ENCODE data around the gene ONECUT1.

ONECUT1 gene

DNA sequence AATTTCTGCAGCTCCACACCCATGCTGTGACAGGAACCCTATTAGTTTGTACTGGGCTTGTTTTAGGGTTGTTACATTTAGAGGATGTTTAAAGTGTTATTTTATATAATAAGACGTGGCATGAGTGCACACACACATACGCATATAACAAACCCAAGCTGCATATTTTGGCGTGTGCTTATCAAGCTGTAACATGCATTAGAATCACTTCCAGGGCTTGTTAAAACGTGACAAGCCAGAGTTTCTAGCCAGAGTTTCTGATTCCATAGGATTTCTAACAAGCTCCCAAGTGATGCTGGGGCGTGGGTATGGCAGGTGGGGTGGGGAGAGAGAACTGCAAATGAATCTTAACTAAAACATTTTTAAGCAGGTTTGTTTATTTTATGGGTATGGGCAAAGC lies 17.4 kb downstream of the ONECUT1 start:
- H3K4me3 ChIP-seq (ENCODE audit: low read depth, low read length): no peak overlapping the region

DNA sequence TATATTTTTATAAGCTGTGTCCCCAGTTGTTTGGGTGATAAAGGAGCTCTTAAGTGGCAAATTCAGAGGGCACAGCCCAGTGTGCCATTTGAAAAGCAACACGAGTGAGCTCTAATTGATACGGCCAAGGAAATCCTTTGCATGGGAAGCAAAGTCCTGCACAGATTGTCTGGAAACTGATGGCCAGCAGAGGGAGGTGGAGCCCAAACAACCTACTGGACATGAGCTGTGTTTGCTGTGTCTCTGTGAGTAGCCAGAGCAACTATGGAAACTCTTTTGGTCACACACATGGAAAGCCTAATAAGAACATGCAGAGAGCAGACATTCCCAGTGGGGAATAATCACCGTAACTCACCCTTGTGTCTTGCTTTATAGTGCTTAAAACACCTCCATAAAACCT lies 24.4 kb downstream of the ONECUT1 start:
- H3K4me3 ChIP-seq (ENCODE audit: low read depth, low read length): no peak overlapping the region
- TF ChIP-seq, protein P1, sequence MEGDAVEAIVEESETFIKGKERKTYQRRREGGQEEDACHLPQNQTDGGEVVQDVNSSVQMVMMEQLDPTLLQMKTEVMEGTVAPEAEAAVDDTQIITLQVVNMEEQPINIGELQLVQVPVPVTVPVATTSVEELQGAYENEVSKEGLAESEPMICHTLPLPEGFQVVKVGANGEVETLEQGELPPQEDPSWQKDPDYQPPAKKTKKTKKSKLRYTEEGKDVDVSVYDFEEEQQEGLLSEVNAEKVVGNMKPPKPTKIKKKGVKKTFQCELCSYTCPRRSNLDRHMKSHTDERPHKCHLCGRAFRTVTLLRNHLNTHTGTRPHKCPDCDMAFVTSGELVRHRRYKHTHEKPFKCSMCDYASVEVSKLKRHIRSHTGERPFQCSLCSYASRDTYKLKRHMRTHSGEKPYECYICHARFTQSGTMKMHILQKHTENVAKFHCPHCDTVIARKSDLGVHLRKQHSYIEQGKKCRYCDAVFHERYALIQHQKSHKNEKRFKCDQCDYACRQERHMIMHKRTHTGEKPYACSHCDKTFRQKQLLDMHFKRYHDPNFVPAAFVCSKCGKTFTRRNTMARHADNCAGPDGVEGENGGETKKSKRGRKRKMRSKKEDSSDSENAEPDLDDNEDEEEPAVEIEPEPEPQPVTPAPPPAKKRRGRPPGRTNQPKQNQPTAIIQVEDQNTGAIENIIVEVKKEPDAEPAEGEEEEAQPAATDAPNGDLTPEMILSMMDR (IDR thresholded peaks at IDR 0.05; ENCODE audit: borderline replicate concordance, insufficient read depth, low read depth, low read length): no peak

More for the DNA sequence above, 17.4 kb downstream of the ONECUT1 start:
- TF ChIP-seq, protein P1 (IDR thresholded peaks at IDR 0.05; ENCODE audit: borderline replicate concordance, insufficient read depth, low read depth, low read length): no peak

DNA sequence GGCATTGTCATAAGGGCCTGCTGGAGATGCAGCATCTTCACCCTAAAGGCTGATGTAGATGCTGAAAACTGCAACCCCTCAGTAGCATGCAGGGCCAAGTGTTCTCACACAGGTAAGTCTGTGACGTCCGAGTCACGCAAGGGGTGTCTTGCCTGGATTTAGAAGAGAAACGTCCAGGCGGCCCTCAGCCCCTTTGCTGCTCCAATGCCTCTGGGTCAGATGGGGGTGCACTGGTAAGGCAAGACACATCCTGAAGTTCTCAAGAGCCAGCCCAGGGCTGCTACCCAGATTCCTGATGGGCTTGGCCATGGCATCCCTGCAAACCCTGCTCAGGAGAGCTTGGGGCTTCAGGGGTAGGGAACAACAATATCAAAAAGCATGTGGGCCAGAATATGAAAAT lies 25.4 kb downstream of the ONECUT1 start:
- no peak overlapping the region for H3K4me3 ChIP-seq (ENCODE audit: low read depth, low read length)
- TF ChIP-seq, protein P1 (IDR thresholded peaks at IDR 0.05; ENCODE audit: borderline replicate concordance, insufficient read depth, low read depth, low read length): no peak

DNA sequence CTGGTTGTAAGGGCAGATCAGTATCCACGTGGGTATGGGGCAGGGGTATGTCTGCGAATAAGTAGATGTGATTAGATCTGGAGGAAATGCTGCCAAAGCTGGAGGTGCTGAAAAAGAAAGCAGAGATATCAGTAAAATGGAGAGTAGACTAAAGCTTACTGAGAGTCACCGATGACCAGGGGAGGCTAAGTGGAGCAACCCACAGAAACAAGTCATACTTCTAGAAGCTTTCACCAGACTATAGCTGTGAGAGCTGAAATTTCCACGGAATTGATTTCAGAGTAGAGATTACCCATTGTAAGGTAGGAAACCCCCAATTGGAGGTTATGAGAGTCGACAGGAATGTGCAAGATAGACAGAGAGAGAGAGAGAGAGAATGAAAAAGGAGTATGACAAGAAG lies 27.5 kb downstream of the ONECUT1 start:
- no peak overlapping the region for H3K4me3 ChIP-seq (ENCODE audit: low read depth, low read length)
- TF ChIP-seq, protein P1 (IDR thresholded peaks at IDR 0.05; ENCODE audit: borderline replicate concordance, insufficient read depth, low read depth, low read length): no peak

DNA sequence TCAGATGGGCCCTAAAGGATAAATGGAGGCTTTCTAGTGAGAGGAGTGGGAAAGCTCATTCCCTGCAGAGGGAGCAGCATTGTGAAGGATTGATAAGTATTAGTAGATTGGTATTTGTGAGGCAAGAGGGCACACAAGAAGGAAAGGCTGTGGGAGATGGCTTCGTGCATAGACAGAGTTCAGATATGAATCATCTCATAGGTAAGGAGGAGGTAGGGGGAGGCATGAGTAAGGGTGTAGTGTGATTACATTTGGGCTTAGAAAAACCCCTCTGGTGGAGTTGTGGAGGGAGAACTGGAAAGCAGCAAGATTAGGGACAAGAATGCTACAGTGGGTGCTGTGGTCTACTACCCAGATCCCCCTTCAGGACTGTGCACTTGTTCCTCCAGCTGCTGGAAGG lies 29.6 kb downstream of the ONECUT1 start:
- TF ChIP-seq, protein P1 (IDR thresholded peaks at IDR 0.05; ENCODE audit: borderline replicate concordance, insufficient read depth, low read depth, low read length): no peak
- no peak overlapping the region for H3K4me3 ChIP-seq (ENCODE audit: low read depth, low read length)

DNA sequence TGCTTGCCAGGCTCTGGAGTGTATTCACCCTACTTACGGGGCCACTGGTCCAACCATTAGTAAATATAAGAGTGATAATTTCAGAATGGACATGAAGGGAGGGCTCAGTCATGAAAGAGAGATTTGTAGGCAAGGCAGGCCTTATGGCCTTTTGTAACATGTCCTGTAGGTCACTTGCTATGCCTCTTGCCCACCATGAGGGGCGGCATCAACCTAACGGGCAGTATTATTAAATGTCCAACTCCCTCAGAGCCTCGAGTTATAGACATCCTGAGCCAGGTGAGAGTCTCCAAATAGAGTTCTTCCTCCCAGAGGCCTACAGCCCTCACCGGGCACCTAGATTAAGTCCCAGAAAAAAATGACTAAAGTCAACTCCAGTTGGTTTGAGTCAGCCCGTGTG lies 30.2 kb downstream of the ONECUT1 start:
- no peak overlapping the region for H3K4me3 ChIP-seq (ENCODE audit: low read depth, low read length)
- TF ChIP-seq, protein P1 (IDR thresholded peaks at IDR 0.05; ENCODE audit: borderline replicate concordance, insufficient read depth, low read depth, low read length): 0 out of 2 replicates have a peak, but pooled peaks have one; percentile 5

DNA sequence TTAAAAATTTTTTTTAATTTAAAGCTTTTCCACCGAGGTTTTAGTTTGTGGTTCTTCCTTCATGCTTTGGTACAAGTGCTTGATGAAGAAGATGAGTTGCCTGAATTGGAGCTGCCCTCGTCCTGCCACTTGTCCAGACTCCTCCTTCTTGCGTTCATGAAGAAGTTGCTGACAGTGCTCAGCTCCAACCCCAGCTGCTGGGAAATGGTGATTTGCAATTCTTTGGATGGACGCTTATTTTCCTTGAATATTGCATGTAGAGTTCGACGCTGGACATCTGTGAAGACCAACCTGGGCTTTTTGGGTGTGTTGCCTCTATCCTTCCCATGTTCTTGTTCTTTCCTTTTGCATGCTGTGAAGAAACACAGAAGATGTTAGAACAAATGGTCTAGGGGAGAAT lies 32.6 kb downstream of the ONECUT1 start:
- no peak overlapping the region for H3K4me3 ChIP-seq (ENCODE audit: low read depth, low read length)
- TF ChIP-seq, protein P1 (IDR thresholded peaks at IDR 0.05; ENCODE audit: borderline replicate concordance, insufficient read depth, low read depth, low read length): no peak

Data from GM12875 (cell line).